GM18511 (cell line): ENCODE results near the gene NRXN2.

ENCODE experiments used
- ATAC-seq: cut with Tn5 transposase; IDR thresholded peaks from one replicate; pipeline ENCODE4 v1.9.1; 2021; ENCODE audit warnings: mild to moderate bottlenecking, moderate library complexity; ENCODE audit not compliant: unreplicated experiment

Gene NRXN2

DNA sequence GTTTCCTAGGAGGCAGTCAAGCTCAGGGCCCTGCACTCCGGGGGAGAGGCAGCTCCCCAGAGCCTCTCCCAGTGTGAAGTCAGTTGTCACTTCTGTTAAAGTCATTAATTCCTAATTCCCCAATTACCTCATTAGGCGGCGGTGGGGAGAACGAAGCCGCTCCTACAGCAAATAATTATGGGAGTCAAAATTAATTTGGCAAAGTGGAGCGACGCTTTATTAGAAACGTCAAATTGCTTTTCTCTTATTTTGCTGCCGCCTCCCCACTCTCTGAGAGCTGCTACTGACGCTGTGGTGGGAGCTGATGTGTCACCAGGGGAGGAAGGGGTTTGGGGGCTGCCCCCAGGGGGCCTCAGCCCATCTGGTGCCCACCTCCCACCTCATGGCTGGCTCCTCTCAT is 90.3 kb downstream of the NRXN2 start:
- no peak for ATAC-seq

DNA sequence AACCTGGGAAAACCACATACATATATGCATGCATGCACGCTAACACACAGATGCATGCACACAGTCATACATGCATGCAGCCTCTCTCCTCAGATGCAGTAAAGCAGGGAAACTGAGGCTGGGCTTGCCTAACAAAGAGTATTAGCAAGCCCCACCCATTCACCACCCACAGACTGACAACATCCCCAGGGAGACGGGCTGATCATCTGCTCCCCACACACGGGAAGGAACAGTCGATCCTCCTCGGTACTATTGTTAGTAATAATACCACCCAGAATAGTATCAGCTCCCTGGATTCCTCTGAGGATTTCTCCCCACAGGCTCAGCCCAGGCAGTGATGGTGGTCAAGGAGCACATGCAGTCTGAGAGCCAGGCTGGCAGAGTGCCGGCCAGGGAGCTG is 90.8 kb downstream of the NRXN2 start:
- no peak for ATAC-seq

DNA sequence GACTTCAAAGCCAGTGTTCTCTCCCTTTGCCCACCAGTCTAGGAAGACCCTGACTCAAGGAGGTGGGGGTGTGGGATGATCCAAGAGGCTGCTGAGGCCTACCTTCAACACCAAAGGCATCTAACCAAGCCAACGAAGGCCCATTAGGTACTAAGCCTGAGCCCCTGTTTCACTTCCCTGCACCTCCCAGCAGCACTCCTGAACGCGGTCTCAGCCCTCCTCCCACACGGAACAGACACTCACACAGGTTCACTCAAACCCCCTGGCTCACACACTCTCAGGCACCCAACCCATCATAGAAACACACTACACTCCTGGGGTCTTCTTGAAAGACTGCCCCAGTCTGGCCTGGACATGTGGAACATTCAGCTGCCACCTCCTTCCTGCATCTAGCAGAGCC is 91.3 kb downstream of the NRXN2 start:
- ATAC-seq = no peak

DNA sequence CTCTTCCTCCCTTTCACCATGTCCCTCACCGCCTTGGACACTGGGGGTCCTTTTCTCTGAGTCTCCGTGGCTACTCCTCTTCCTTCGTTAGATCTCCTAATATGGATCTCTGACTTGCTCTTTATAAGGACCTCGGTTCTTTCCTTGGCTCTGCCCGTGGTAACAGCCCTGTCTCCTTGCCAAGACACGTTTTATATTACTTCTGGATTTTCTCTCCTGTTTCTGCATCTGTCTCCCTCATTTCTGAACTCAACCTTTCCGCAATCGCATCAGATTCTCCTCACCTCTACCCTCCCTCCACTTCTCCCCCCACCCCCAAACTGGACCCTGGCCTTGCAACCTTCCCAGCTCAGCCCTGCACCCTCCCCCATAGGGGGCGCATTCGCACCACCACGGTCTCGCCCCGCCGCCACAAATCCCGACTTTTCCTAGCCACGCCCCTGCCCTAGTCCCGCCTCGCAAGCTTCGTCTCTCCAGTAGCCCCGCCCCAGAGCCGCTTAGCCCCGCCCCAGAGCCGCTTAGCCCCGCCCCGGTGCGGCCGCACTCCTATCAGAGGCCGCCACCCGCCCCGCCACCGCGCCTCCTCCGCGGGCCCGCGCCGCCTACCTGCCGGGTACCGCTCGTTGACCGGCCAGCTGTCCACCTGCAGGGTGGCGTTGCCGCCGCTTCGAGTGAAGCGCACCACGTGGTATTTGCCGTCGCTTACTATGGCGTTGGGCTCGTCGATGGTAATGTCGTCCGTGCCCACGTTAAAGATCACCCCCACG is 93.0 kb downstream of the NRXN2 start:
- ATAC-seq = no peak

GRCh38 chr11:64629103-64629502 is 93.9 kb downstream of the NRXN2 start:
- no peak for ATAC-seq

DNA sequence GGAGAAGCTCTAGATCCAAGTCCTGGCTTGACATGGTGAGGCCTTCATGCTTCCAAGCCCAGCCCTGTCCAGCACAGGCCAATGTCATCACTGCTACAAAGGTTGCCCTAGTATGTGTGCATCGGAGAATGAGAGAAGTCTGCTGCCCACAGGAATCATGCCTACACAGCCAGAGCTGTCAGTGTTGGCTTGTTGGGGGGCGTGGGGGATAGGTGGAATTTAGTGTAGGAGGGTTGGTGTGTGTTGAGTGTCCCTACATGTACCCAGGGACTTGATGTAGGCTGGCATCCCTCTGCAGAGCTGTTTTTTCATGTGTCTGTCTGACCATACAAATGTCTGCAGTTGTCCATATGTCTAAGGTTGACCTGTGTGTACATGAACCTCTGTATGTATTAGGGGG is 94.4 kb downstream of the NRXN2 start:
- no peak for ATAC-seq

DNA sequence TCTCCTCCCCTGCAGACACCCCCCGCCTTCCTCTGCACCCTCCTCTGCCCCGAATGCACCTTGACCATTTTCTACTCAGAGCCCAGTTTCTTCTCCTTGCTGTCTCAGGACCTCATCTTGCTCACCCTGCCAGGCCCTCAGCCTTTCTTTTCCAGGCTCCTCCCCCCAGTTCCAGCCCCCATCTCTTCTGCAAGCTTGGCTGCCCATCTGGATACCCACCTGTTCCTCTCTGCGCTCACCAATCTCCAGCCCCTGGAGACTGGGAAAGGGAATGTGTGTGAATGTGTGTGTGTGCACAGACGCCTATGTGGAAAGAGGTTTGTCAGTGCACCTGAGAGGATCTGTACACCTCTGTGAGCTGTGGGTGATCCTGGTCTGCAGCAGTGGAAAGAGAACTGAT is 95.6 kb downstream of the NRXN2 start:
- ATAC-seq = no peak

DNA sequence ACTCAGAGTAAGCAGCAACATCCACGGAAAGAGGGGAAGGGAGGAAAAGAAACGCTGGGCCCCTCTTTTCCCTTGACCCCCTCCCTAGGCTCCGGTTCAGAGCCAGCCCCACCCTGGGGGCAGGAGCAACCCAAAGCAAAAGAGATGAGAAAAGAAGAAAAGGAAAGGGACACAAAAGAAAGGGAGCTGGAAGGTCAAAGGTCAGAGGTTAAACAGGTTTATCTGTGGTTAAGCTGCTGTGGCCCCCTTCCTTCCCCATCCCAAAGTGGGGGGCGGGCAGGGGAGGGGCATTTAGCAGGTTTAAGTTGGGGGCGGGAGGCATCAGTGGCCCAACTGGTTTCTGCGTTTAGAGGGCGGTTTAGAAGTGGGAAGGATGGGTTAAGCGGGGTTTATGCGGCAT is 96.4 kb downstream of the NRXN2 start:
- no peak for ATAC-seq

DNA sequence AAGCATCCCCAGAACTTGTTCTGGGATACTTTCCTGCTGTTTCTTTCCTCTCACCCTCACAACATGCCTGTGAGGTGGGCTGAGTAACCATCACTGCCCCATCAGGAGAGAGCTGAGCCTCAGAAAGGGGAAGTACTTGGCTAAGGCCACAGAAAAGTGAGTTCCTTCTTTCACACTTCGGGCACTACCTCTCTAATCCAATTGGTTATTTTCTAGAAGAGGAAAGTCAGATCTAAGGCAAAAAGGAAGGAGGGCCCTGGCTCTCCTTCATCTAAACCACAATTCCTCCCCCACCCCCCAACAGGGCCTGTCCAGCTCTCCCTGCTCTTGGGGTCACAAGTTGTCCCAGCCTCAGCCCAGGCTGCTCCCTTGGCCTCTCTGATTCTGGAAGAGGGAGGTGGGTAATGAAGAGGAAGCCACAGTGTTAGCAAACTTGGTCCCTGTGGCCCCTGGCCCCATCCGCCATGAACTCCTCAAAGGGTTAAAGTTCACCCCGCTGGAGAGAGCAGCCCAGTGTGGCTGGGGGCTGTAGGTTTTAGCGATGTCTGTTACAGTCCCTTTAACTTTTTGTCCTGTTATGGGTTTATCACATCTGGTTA is 98.0 kb downstream of the NRXN2 start:
- ATAC-seq = no peak

GRCh38 chr11:64622681-64623080 is 100.3 kb downstream of the NRXN2 start:
- no peak for ATAC-seq

DNA sequence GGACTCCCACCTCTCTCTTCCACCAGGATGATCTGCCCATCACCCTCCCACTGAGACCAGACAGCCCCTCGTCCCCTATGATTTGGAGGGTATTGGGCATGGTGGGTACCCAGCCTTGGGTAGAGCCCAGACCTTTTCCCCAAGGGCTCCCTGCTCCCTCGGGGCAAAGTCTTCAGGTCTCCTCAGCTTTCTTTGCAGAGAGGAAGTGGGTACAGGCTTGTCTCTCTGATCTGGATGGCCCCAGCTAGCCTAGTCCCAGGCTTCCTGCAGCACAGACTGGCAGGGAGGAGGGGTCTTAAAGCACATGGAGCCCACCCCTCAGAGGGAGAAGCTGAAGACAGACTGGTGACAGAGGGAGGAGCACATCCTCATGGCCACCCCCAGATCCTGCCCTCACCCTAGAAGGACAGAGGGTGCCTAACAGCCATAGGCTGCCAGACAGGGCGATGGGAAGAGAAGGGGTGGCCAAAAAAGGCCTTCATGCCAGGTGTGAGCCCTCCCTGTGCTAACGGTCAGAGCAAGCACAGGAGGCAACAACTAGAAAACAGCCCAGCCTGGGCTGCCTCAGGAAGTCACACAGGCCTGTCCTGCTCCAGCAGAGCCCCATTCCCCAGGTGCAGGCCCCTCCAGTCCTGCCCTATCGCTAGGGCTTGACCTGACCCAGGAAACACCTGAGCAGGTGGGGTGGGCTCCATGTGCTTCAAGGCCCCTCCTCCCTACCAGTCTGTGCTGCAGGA is 101.5 kb downstream of the NRXN2 start:
- ATAC-seq = no peak

DNA sequence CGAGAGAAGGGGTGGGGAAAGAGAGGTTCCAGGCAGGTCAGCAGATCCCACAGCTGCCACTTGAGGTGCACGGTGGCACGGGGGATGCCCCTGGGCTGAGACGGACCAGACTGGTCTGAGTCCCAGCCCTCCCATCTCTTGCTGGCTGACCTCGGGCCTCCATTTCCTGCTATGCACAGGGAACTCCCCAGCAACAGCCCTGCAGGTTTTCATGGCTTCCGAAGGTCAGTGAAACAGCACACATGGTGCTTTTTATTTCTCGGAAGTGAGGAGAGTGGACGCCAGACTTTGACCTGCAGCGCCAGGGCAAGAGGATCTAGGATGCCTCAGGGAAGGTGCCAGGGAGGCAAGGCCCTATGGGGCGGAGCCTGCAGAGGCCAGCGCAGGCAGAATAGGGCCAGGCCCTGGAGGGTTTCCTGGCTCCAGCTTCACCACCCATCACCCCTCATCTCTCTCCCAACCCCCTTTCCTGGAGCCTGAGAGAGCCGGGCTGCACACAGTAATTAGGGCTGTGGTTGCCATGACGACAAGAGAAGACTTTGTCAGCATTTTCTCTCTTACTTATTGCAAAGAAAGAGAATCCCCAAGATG is 102.5 kb downstream of the NRXN2 start:
- no peak for ATAC-seq

DNA sequence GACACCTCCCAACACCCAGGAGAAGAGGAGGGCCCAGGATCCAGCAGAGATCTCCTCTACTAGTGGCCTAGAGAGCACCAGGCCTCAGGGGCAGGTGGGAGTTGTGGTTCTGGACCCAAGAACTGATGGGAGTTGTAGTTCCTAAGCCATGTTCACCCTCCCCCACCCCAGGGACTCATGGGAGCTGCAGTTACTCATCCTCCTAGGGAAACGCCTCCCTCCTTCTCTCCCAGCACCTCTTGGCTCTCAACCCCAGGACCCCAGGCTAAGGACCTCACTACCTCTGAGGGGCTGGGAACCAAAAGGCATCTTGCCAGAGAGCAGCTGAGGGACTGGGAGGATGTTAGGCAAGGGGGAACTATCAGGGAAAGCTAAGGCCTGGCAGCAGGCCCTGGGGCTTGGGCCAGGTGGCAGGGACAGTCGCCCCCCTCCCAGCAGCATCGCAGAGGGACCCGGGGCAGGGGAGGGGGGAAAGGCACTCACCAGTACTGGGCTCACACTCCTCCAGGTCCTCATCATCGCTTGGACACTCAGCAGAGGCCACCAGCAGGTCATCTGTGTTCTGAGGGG is 103.1 kb downstream of the NRXN2 start:
- ATAC-seq = no peak

- ATAC-seq = no peak
Measured at GRCh38 chr11:64619196-64619595, 103.8 kb downstream of the NRXN2 start.

GRCh38 chr11:64616817-64617216 is 106.2 kb downstream of the NRXN2 start:
- no peak for ATAC-seq

GRCh38 chr11:64614917-64615316 is 108.1 kb downstream of the NRXN2 start:
- no peak for ATAC-seq

DNA sequence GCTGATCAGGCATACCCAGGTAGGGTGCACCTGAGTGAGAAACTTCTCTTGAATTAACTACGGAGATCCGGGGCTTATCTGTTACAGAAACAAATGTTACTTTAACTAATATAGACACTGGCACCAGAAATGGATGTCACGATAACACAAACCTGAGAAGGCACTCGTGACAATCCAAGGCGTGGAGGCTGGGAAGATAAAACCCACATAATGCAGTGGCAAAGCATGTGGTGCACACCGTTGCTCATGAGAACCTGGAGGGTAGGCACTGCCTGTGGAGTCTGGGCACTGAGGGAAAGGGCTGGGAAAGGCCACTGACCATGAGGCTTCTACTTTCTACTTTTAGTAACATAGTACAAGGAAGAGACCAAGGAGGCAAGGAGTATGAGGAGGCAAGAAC is 109.3 kb downstream of the NRXN2 start:
- ATAC-seq = no peak

DNA sequence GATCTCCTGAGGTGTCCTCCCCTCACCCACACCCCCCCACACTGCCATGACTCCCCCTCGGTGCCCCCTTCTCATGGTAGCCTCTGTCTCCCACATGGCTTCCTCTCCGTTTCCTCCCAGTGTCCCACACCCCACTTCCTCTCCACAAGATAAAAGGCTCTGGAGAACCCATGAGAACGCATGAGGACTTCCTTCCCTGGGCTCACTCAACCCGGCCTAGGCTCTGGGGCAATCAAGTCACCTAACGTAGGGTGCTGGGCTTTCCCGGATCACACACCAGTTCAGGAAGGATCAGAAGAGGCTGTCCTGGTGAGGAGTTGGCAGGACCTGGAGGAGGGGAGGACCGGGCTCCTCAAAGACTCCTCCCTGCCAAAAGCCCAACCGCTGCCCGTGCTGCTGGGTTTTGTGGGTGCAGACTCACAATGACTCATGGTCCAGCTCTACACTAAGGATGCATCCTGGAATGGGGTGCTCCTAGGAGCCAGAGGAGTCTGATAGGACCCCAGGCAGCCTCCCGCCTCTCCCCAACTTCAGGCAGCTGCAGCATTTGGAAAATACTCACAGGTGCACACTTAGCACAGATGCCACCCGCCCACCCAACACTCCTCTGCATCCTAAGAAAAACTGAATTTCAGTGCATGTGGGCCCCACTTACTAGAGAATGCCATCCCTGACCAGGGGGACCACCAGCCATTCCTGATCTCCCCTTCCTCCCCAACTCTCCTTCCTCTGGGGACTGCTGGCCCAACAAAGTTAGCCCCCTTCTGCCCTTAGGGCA is 110.9 kb downstream of the NRXN2 start:
- ATAC-seq = no peak

- no peak for ATAC-seq
Measured at GRCh38 chr11:64611176-64611575, 111.8 kb downstream of the NRXN2 start.

DNA sequence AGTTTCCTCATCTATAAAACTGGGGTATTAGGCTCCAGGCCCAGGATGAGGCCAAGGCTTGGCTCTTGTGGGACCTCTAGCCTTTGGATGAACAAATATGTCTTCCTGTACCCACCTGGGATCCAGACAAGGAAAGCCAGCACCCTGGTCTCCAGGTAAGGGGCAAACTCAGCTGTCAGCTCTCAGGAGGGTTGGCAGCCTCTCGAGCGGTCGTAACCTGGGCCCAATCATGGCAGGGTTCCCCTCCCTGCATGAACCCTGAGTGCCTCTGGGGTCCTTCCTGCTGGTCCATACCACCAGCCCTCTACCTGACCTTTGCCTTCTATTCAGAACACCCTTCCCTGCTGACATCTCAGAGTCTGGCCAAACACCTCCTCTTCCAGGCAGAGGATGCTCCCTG is 112.4 kb downstream of the NRXN2 start:
- no peak for ATAC-seq
